Measurements from ENCODE around the gene TMTC2.

Gene TMTC2

GRCh38 chr12:83036847-83037246 is 350.1 kb downstream of the TMTC2 start:
- no peak for DNase-seq

- DNase-seq = no peak
These were observed 352.7 kb downstream of the TMTC2 start for GRCh38 chr12:83039413-83039812.

- no peak for DNase-seq
These were observed 353.6 kb downstream of the TMTC2 start for GRCh38 chr12:83040339-83040738.

DNA sequence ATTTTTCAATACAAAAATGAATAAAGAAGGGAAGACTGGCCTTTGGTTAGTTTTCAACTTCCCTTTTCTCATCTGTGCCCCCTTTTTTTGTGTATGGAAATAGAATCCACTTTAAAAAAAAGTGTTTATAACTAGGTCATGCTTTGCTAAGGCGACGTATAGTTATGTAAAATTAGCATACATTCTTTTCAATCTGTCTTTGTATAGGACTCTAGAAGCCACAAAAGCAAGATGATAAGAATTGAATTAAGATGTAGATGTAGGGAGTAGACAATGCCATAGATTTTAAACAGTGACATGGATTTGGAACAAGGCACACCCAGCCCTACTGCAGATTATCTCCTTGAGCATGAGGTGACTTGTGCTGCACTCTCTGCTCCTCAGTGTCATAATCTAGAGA is 354.3 kb downstream of the TMTC2 start:
- DNase-seq = no peak

- no peak for DNase-seq
These were observed 355.9 kb downstream of the TMTC2 start for GRCh38 chr12:83042441-83043200.

DNA sequence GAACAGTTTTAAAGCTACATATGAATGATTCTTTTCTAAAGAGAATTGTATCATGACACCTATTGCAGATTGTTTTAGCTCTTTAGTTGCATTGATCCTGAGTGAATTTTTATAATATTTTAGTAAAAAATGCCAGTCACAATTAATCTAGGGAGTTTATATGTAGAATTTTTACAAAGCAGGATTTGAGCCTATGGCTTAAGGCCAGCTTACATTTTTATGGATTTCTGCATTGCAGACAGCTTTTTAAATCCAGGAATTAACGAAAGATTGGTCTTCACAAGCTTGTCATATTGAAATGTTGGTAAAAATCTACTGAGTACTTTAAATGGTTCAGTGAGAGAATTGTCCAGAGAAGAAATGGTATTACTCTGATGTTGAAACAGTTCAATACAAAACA is 358.0 kb downstream of the TMTC2 start:
- DNase-seq = no peak

DNA sequence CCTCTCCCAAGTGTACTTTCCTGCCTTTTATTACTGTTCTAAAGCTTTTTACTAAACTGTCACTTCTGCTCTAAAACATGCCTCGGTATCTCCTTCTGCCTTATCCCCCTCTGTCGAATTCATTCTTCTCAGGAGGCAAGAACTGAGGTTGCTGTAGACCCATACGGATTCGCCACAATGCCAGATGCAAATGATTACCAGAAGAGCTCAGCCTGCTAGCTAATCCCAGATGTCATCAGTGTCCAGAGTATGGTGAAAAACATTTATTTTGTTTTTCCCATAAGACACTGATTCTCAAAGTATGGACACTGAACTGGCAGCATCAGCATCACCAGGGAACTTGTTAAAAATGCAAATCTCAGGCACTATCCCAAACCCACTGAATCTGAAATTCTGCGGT is 359.3 kb downstream of the TMTC2 start:
- DNase-seq = no peak

GRCh38 chr12:83049306-83049705 is 362.6 kb downstream of the TMTC2 start:
- DNase-seq = no peak

DNA sequence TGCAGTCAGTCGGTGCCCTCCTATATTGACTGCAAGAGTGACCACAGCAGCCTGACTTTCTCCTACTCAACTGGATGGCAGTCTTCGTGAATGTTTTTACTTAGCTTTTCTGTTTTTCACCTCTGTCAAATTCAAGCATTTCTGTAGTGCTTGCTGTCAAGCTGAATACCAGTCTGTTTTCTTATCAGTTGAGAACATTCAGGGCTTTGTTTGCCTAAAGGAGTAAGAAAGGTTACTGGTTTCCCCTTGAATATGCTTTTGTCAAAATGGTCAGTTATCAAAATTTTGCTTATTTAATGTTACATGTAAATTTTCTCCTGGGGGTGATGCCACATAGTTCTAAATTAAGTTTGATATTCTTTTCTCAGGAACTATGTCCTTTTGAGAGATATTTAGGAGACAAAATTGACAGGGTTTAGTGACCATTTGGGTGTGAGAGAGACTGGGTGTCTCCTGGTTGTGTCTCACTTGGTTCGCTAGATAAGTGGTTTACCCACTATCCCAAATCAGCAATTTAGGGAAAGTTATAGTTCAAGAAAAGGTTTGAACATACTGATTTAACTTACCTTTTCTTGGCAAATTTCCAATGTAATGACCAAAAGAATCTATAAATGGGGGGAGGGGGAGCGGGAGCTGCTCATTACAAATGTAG is 366.3 kb downstream of the TMTC2 start:
- DNase-seq = no peak

GRCh38 chr12:83057436-83057835 is 370.7 kb downstream of the TMTC2 start:
- no peak for DNase-seq

- no peak for DNase-seq
These were observed 372.4 kb downstream of the TMTC2 start for GRCh38 chr12:83059107-83059506.

DNA sequence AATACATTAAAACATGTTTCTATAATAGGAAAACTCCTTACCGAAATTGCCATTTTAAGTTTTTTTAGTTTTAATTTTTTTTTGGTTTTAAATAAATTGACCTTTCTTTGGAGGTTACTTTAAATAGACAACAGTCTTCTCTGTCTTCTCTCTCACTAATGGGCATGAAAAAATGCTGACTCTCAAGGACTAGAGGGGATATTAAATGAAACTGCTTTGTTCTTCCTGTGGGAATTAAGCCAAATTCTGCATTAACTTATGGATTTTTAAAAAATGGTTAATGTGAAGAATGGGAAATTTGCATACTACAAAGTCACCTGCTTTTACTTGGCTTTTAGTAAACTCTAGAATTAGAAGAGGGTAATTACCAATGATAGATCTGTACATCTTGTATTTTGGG is 378.9 kb downstream of the TMTC2 start:
- DNase-seq = no peak

GRCh38 chr12:83067981-83068380 is 381.3 kb downstream of the TMTC2 start:
- no peak for DNase-seq

GRCh38 chr12:83074358-83074894 is 387.7 kb downstream of the TMTC2 start:
- DNase-seq = no peak

GRCh38 chr12:83075471-83075870 is 388.8 kb downstream of the TMTC2 start:
- DNase-seq = no peak

- no peak for DNase-seq
These were observed 390.3 kb downstream of the TMTC2 start for GRCh38 chr12:83077041-83077440.

DNA sequence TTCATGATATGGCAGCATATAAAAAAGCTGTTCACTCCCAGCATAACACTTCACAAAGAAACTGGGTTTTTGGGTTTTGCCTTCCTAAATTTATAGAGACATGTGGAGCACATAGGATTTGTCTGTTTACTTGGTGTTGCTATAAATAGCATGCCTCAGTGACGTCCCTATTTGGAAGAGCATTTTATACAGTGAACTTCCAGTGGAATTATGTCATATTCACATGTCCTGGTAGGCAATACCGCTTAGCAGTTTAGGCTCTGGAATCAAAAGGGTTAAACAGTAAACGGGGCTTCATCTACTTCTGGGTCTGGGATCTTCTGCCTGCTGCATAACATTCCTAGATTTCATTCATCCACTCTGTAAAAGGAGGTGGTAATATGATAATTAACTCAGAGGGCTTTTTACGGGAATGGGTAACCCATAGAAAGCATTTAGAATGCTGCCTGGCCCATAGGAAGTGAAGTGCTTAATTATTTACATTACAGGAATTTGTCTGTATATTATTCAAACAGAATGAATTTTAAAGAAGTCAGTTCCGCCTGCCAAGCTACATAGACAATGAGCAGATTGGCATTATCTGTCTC is 396.1 kb downstream of the TMTC2 start:
- no peak for DNase-seq

- no peak for DNase-seq
These were observed 396.9 kb downstream of the TMTC2 start for GRCh38 chr12:83083616-83084015.

DNA sequence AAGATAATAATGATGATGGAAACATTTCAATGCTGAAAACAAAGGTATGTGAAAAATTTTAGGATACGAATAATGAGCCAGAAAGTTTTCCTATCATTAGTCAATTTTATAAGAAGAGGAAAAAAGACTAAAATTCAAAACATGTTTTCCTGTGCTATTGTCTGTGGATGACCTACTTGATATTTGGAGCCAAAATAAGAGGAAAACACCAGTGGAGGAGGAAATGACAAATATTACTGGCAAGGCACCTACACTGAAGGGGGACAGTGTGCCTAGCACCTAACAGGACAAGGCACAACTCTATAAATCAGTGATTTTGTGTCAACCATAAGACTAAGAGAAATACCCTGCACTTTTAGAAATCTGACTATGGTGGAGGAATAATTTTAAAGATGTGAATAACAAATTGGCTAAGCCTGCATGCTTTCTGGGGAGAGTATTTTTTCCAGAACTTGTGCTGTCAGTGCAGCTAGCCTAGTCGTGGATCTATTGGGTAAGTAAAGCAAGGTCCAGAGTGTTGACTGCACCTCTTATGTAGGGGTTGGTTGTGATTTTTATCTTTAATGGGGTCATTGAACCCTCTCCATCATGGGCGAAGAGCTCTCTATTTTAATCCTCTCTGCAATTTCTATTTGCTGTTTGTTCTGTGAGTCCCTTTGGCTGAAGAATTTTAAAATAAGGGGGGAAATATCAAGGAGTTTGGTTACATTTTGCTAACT is 398.0 kb downstream of the TMTC2 start:
- no peak for DNase-seq

DNA sequence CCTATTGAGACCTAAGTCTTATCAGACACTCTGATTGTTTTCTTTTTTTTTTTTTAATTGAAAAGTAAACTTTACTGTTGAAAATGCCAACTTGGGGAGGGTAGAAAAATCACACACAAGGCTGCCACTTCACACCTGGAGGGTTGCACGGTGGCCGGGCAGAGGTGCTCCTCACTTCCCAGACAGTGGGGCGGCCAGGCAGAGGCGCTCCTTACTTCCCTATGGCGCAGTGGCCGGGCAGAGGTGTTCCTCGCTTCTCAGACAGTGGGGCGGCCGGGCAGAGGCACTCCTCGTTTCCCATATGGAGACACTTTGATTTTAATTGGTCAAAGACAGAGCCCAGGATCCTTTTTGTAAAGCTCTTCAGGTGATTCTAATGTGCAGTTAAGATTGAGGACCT is 399.3 kb downstream of the TMTC2 start:
- DNase-seq = no peak

GRCh38 chr12:83089575-83089974 is 402.9 kb downstream of the TMTC2 start:
- DNase-seq = no peak

DNA sequence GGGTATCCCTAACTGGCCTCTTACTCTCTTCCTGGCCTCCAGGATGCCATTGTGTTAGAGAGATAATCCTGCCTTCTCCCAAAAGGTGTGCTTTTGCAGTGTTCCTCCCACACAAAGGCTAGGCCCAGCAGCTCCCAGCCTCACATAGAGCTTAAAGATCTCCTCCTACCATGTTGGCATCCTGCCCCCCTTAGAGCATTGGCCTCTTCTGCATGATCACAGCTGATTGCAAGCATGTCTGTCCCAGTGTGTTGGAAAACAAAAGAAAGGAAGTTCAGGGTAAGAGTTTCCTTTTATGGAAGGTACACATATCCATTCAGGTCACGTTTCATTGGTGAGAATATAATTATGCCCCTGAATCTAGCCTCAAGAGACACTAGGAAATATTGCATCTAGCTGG is 405.4 kb downstream of the TMTC2 start:
- peak; percentile 86 for DNase-seq

- DNase-seq = no peak
These were observed 405.9 kb downstream of the TMTC2 start for GRCh38 chr12:83092606-83093005.
